AG04449 (cell line): Measurements from ENCODE around the gene GPR107.

Experiments used
- CTCF ChIA-PET: fragments of 350-600 bp; formaldehyde crosslinking; extraction: SDS; loops from one replicate; lab custom pipeline; 2021; ENCODE audit warnings: antibody characterized with exemption; lab: Yijun Ruan, JAX
- POLR2A ChIA-PET: fragments of 400-600, 350-600 bp; formaldehyde crosslinking; extraction: SDS; loops from one replicate; lab custom pipeline; 2020; ENCODE audit warnings: antibody characterized with exemption, inconsistent platforms; lab: Yijun Ruan, JAX
- DNase-seq: peaks from one replicate; pipeline ENCODE4 v3.0.0-alpha.2; 2010; ENCODE audit warnings: low read depth, low spot score
- H3K4me3 ChIP-seq: 2 replicates; pipeline ENCODE4 v1.5.1; 2011; ENCODE audit warnings: low read depth, mild to moderate bottlenecking, control low read depth, low read length
- CTCF ChIP-seq: IDR thresholded peaks from one replicate; pipeline ENCODE4 v1.5.1; 2011; ENCODE audit warnings: mild to moderate bottlenecking, moderate library complexity, low read length, control low read depth, inconsistent platforms; ENCODE audit not compliant: insufficient read depth; ENCODE audit errors: missing control alignments

The GPR107 gene

GRCh38 chr9:130186051-130186450 lies 132.3 kb downstream of the GPR107 start:
- POLR2A ChIA-PET, result interaction anchor here (1.0 kb wide), 1 partner anchor 12 kb away, joined by 3 read pairs; no protein-coding TSS in a partner anchor
- TF ChIP-seq CTCF, result no peak
- H3K4me3 ChIP-seq, result peak overlapping the region; percentile 36
- CTCF ChIA-PET, result interaction anchor here (0.7 to 2.3 kb wide), 5 partner anchors 12 to 79 kb away, joined by 3 to 10 read pairs (median 4); no protein-coding TSS in a partner anchor
- DNase-seq, result no peak

- CTCF ChIA-PET, result interaction anchor here (0.8 to 2.3 kb wide), 3 partner anchors 13 to 79 kb away, joined by 4 to 10 read pairs (median 7); no protein-coding TSS in a partner anchor
- TF ChIP-seq CTCF, result no peak
- no peak for DNase-seq
- H3K4me3 ChIP-seq, result peak overlapping the region; percentile 40
- POLR2A ChIA-PET, result interaction anchor here (0.6 kb wide), 1 partner anchor 36 kb away, joined by 3 read pairs; no protein-coding TSS in a partner anchor
Observed at GRCh38 chr9:130186839-130187522, 133.3 kb downstream of the GPR107 start.

- CTCF ChIA-PET, result interaction anchor here (2.3 kb wide), 1 partner anchor 14 kb away, joined by 7 read pairs; no protein-coding TSS in a partner anchor
- H3K4me3 ChIP-seq, result no peak overlapping the region
Observed at GRCh38 chr9:130187523-130187846, 133.8 kb downstream of the GPR107 start.

GRCh38 chr9:130188860-130189481 lies 135.3 kb downstream of the GPR107 start:
- CTCF ChIA-PET, result interaction anchor here (1.7 to 2.1 kb wide), 2 partner anchors 16 to 81 kb away, joined by 4 to 8 read pairs; no protein-coding TSS in a partner anchor
- TF ChIP-seq CTCF, result no peak
- no peak for DNase-seq
- POLR2A ChIA-PET, result no interaction called here
- H3K4me3 ChIP-seq, result no peak overlapping the region

More at GRCh38 chr9:130187523-130187846, 133.8 kb downstream of the GPR107 start:
- no peak for TF ChIP-seq CTCF
- no peak for DNase-seq
- POLR2A ChIA-PET, result no interaction called here
